Stimulated activated CD4-positive, alpha-beta T cell treated with anti-CD3 and anti-CD28 coated beads, Interleukin-15, amount 100 ng/mL, for 24 hours (primary cell): Measurements from ENCODE around the gene RTCB.
"Not testable (repeated sequence)": the region's sequence is repeated elsewhere in the genome, so short reads cannot be mapped to it uniquely, and the experiment has no call there.

Experiments
- DNase-seq: peaks from one replicate; pipeline ENCODE4 v3.0.0-alpha.2; 2020

Gene RTCB

DNA sequence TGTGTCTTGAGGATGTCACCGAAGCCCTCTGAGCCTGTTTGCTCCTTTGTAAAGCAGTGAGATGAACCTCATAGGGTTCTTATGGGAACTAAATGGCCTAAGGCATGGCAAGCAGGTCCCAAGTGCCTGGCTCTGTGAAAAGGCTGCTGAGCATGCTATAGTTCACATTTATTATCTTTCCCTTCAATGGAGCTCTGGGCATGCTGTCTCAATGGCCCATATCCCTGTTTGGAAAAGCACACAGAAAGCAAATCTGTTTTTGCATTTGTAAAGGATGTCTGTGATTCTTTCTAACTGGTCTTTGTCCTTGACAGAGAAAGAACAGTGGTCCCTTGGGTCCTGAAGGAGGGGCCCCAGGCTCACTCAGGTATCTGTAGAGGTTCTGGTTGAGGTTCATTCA lies 26.4 kb downstream of the RTCB start:
- no peak for DNase-seq

DNA sequence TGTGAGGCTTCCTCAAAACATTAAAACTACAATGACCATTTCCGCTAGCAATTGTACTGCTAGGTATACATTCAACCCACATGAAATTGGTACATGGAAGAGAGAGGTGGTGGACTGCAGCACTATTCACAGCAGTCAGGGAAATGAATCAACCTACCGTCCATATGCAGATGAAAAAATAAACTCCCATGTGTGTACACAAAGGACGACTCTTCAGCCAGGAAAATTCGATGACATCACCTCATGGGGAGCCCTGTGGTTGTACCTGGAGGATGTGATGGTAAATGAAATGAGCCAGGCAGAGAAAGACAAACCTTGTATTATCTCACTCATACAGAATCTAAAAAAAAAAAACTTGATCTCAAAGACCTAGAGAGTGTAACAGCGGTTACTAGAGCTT lies 31.1 kb downstream of the RTCB start:
- no peak for DNase-seq

DNA sequence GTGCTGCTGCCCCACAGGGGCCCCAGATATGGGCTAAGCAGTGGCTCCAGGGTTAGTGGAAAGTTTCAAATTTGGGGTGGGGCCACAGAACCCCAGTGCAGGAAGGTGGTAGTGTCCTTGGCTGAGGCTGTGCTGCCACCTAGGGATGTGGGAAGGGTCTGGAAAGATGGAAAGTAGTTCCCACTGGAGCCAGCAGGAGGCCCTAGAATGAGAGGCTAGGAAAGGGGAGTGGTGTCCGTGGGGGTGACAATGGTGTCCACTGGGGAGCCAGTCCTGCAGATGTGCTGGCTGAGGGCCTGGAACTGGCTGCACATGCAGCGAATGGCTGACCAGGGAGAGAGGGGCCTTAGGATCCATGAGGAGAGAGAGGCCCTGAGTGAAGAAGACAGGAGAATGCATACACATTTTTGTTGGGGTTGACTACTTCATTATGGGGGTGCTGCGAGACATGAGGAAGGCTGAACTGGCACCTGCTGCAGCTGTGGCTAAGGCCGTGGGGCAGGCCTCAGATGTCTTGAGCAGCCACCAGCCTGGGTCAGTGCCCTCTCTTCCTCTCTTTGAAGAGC lies 33.3 kb downstream of the RTCB start:
- peak; percentile 33 for DNase-seq

DNA sequence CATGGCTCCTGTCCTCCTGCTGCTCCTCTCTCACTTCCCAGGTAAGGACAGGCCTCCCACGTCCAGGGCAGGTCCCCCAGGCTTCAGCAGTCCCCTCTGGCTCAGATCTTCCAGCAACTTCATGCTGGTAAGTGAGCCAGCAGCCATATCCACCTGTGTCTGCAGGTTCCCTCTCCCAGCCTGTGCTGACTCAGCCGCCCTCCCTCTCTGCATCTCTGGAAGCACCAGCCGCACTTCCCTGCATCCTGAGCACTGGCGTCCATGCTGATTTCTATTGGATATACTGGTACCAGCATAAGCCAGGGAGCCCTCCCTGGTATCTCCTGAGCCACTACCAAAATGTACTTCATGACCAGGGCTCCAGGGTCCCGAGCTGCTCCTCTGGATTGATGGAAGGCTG lies 35.4 kb downstream of the RTCB start:
- DNase-seq = no peak

DNA sequence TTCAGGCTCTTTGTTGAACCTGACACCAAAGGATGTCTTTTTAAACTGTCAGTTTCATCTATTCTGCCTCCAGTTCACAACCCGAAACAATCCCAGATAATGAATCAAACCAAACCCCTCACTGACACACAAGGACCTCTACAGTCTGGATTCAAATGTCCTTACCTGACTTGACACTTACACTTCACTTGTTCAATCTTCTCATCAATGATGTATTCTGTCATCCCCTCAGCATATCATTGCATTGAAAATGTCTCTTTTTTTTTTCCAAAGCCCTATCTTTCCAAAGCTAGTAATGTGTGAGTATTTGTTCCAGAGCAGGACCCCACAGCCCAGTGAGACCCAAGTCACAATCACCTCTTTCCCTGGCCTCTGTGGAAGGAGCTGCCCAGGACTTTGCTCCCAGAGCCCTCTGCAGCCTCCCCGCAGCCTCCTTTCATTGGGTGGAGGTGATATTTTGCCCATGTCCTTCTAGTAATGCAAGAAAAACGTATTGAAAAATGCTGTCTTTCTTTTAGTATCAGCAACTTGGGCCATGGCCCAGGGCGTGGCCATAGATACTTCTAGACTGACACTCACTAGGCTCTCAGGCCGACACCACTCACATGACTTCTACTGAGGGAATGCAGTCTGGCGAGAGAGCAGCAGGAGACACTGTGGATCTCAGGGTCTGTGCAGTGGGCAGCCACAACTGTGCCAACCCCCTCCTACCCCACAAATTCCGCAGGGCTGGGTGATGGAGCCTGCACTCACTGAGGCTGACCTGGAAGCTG lies 36.2 kb downstream of the RTCB start:
- no peak for DNase-seq

DNA sequence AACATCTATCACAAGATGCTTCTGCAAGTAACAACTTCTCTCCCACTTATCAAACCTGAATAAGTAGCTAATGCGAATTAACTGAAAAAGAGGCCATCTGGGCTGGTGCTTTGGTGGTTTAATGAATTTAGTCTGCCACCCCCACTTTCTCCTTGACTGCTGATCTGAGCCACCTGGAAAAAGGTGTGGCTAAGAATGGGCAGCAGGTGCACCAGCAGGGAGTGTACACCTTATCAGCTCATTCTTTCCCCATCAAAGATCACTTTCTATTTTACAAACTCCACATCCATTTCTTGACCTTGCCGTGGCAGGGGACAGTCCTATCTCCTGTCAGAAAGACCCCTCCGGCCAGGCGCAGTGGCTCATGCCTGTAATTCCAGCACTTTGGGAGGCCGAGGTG lies 47.8 kb downstream of the RTCB start:
- DNase-seq = no peak

DNA sequence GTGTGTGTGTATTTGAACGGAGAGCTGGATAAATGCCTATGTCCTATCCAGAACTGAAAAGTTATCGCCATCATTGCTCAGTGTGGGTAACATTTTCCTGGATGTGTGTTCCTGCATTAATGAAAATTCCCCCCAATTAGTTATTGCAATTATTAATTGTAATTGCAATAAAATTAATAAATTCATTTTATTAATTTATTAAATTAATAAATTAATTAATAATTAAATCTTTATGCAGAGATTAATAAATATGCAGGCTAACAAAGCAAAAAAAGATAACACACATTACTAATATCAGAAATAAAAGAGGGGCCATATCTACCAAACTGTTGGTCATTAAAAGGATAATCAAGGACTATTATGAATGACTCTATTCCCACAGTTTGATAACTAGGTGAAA lies 50.8 kb downstream of the RTCB start:
- DNase-seq = no peak

DNA sequence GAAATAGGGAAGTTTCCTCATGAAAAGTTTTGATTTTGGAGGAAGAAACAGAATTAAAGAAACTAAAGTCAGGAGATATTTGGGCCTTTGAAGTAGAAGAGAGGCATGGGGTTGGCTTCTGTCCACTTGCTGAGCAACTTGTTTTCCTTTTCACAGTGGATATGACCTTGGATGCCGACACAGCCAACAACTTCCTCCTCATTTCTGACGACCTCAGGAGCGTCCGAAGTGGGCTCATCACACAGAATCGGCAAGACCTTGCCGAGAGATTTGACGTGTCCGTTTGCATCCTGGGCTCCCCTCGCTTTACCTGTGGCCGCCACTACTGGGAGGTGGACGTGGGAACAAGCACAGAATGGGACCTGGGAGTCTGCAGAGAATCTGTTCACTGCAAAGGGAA lies 52.0 kb downstream of the RTCB start:
- DNase-seq = not testable (repeated sequence)

DNA sequence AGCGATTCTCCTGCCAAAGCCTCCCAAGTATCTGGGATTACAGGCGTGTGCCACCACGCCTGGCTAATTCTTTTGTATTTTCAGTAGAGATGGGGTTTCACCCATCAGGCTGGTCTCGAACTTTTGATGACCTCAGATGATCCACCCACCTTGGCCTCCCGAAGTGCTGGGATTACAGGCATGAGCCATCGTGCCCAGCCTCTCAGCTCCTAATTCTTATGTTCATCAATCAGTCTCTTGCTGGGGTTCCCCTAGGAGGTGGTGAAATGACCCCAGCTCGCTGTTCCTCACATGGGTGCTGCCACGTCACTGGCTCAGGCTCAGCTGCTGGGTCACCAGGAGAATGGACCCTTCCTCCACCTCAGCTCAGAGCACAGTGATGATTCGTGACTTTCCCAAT lies 54.5 kb downstream of the RTCB start, which contains the start of gene RFPL3:
RFPL3 (plus strand) TSS at position 301 of the 400 bp plus-strand sequence. CDS start 205 bp downstream, outside the sequence.
- DNase-seq = not testable (repeated sequence)

DNA sequence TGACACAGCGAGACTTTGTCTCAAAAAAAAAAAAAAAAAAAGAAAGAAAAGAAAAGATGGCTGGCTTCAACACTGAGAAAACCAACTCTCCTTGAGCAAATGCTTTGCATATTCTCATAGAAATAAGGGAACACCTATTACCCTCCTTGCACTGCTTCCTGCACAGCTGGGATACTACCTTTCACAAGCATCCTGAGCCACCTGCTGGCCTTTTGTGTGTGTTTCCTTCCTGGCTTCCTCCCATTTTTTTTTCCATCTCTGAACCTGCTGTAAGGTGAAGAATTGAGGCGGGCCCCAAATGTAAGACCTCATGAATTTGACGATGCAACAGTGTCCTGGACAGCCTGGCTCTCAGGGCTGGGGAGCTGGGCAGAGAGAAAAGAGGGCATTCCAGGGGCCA lies 56.3 kb downstream of the RTCB start:
- DNase-seq = no peak

DNA sequence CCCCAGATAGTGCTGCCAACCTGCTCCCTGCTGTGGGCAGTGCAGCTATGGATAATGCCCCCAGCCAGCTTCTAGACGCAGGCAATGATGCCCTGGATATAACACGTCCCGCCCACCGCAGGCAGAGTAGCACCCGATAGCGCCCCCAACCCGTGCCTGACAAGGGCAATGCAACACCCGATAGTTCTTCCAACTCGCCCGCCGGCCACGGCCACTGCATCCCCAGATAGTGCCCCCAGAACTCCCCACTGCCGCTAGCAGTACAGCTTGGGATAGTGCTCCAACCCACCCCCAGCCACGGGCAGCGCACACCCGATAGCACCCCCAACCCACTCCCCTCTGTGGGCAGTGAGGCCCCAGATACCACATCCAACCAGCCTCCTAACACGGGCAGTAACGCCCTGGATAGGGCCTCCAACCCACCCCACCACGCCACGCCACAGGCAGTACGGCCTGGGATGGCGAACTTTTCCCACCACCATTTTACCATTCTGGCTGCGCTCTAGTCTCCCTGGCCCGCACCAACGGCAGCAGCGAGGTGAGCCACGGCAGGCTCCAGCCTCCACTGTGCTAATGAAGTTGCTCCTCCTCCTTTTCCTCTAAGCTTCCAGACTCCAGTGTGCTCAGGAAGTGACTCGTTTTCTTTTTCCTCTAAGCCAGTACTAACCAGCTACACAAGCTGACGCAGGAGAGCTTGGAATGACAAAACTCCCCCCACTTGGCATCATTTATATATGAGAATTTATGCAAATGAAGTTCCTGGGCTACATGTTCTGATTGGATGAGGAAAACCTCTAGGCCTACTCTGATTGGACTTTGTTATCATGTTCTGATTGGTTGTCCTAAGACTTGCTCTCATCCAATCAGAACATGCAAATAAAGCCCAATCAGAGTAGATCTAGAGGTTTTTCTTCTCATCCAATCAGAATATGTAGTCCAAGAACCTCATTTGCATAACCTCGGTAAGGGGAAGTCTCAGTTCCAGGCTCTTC lies 57.4 kb downstream of the RTCB start:
- no peak for DNase-seq

DNA sequence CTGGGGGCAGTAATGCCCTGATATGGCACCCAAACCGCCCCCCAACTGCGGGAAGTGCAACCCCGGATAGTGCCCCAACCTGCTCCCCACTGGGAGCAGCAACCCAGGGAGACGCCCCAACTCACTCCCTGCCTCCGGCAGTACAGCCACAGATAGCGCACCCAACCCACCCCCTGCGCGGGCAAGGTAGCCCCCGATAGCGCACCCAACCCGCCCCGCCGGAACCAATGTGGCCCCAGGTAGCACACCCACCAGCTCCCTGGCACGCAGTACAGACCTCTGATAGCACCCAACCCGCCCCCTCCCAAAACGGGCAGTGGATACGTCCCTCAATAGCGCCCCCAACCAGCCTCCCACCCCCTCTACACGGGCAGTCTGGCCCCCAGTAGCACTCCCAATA lies 58.2 kb downstream of the RTCB start:
- no peak for DNase-seq

DNA sequence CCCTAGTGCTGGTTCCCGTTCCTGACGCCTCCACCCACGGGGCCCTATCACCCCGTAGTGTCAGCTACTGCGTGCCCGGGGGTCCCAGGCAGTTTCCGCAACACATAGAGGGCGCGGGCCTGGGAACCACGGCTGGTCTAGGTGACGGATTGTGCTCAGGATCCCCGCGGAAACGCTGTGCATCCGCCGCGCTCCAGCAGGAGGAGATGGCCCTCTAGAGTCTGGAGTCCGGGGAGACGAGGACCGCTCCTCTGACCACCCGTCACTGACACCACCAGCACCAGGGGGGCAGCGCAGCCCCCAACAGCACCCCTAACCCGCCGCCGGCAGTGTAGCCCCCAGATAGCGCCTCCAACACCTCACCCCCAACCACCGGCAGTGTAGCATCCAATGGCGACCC lies 58.8 kb downstream of the RTCB start:
- DNase-seq = no peak

DNA sequence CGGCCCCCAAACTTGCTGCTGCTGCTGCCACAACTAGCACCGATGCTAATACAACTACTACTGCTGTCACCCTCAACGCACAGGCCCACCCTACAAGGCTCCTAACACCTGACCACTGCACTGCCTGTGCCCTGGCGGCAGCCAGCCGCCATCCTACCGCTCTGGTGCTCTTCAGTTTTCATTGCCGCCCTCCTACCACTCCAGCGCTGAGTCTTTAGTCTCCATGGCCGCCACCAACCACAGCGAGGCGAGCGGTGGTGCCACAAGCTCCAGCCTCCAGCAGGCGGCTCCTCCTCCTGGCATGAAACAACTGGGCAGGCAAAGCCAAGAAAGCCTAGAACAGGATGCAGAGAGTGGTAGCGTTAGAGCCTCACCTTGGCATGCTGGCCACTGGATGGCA lies 59.4 kb downstream of the RTCB start:
- DNase-seq = no peak

DNA sequence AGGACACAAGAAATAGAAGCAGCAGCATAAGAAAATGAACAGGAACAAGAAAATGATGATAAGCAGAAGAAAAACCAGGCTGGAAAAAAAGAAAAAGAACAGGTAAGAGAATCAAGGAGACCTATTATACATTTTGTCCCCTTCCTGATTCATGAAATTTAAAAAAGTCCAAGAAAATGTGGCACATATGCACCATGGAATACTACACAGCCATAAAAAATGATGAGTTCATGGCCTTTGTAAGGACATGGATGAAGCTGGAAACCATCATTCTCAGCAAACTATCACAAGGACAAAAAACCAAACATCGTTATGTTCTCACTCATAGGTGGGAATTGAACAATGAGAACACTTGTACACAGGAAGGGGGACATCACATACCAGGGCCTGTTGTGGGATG lies 60.2 kb downstream of the RTCB start:
- DNase-seq = not testable (repeated sequence)

DNA sequence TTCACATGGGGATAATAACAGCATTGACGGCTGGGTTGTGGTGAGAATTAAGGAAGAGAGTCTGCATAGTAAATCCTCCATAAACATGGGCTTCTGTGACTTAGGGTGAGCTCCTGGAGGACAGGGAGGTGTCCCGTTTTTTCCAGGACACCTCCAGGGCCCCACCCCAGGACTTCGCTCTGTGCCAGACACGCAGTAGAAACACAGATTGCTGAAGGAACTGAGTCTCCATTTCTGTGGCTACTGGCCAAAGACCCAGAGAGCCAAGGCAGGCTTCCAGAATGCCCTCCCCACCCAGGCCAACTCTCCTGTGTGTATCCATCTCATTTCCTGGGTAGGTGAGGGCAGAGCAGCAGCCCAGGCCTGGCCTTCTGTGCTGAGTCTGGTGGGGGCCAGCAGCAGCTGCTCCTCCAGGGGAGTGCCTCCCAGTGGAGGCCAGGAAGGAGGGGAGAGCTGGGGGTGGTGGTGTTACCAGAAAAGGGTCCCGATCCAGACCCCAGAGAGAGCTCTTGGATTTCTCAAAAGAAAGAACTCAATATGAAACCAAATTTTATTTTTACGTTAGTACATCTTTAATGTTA lies 63.9 kb downstream of the RTCB start:
- no peak for DNase-seq

DNA sequence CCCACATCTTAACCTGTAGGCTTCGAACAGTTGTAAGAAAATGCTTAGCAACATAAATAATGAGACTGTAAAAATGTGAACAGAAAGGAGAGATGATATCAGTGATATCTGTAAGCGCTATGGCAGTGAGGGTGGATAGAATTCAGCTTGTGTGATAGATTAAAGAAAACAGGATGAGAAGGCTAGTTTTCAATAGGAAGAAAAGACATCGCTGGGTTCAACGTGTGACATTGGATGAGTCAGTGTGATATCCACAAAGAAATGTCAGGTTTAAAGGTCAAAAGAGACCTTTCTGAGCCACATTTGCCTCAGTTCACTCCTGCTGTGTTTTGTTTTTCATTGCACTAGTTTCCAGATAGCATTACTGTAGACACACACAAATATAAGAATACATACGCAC lies 68.1 kb downstream of the RTCB start:
- DNase-seq = no peak

DNA sequence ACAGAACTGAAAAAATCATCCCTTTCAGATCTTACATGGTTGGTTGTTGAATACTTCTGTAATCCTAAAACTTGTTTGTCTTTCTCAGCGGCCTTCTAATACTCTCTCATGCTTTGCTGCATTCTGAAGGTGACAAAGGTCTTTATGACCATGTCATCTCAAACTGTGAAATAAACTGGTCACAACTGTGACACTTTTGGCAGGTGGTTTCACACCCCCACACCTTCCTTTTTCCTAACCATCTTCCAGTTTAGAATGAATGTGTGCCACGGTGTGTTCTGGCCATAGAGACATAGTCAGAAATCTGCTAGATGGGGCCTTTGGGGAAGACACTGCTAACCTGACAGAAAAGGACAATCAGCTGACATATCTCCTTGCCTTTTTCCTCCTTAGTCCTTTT lies 69.1 kb downstream of the RTCB start:
- DNase-seq = no peak

DNA sequence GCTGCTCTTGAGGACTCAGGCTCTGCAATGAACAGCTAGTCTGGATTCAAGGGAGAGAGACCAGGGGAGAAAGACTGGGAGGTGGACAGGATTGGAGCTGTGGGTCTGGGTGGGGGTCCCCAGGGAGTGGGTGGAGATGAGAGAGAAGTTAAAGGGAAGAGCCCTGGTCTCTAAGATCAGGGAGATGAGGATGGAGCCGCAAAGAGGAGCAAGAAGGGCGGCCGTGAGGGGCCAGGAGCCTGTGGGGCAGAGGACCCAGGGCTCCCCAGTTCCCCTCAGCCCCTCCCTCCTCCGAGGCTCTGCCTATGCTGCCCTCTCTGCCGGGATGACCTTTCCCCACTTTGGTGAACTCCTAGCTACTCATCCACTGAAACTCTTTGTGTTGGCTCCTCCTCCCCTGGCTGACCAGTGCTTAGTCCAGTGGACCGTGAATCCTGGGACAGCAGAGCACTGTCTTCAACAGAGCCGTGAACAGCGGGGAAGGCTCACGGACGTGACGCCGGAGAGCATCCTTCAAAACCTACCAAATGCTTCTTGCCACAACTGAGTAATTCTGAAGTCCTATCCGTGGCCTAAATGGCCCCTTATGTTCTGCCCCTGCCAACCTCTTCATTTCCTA lies 70.8 kb downstream of the RTCB start:
- DNase-seq = no peak

DNA sequence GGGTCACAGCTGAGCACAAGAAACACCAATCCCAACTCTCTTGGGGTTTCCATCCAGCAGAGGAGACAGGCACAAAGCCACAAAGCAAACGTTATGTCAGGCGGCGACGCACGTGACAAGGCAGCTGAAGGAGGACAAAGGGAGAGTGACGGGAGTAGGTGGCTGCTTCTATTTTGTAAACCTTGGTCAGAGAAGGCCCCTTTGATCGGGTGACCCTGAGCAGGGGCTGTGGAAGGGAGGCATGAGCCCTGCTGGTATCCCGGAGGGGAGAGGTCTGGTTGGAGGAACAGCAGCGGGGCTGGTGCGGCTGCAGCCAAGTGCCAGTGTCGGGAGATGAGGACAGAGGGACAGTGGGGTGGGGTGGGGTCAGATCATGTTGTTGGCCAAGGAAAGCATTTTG lies 71.6 kb downstream of the RTCB start:
- DNase-seq = no peak

DNA sequence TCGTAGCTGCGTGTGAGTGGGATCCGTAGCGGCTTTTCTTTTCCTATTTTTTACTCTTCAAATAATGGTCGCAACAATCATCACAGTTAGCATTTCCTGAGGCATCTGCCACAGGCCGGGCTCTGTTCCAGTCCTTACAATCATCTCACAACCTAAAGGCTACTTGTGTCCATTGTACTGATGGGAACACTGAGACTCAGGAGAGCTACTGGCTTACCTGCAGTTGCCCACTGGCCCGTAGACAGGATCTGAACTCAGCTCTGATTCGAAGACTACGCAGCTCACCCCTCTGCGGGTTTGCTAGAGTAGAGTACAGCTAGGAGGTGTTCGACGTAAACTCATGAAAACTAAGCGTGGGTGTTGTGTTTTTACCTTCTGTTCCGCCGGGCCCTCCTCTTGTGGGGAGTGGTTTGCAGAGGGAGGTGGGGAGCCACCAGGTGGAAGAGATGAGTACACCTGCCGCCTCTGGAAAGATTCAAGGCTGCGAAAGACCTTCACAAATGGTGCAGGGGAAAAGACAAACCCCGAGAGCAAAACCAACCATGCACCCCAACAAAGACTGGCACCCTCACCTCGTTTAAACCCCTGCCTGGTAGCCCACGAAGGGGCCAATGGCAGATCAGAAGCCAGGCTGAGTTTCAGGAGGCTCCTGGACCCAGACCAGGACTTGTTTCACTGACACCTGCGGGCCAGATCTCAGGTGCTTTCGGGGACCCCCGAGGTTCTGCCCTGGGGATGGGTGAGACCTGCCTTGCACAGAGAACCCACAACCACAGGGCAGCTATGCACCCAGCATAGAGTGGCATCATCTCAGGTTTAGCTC lies 72.6 kb downstream of the RTCB start:
- no peak for DNase-seq

DNA sequence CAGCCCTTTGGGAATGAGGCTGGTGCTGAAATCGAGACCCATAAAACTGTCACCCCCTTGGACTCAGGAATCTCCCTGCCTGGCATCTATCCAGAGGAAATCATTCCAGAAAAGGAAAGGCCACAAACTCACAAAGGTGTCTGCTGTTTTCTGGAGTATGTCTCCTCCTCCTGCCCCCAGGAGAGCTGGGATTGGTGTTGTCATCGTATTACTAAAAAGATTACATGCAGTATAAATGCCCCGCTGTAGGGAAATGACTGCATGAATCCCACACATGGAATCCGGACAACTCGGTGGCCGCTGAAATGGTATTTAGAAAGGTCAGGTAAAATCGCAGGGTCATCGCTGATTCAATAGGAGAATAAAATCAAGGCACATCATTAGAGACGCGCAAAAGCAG lies 73.3 kb downstream of the RTCB start:
- DNase-seq = no peak
